Stomach smooth muscle (tissue), 2 donors: ENCODE measurements around the gene MTA1.

Experiments
- H3K27ac ChIP-seq: one replicate; pipeline ENCODE4 v1.7.0; 2013; ENCODE audit warnings: mild to moderate bottlenecking, low read length, inconsistent platforms
- H3K27me3 ChIP-seq, 2 donors: one replicate each; pipeline ENCODE4 v1.7.0; 2013; ENCODE audit warnings: low read length in 2 of 2; ENCODE audit not compliant: insufficient read depth in 2 of 2, control insufficient read depth in 1 of 2
- H3K36me3 ChIP-seq, 2 donors: one replicate each; pipeline ENCODE4 v1.7.0; 2013; ENCODE audit warnings: low read length in 2 of 2; ENCODE audit not compliant: control insufficient read depth in 2 of 2, insufficient read depth in 2 of 2
- H3K4me1 ChIP-seq: one replicate; pipeline ENCODE4 v1.7.0; 2013; ENCODE audit warnings: low read length; ENCODE audit not compliant: control insufficient read depth, insufficient read depth
- H3K4me3 ChIP-seq, 2 donors: one replicate each; pipeline ENCODE4 v1.7.0; 2013; ENCODE audit warnings: low read length in 2 of 2
- H3K9ac ChIP-seq, 2 donors: one replicate each; pipeline ENCODE4 v1.7.0; 2013; ENCODE audit warnings: low read length in 2 of 2, mild to moderate bottlenecking in 1 of 2
- H3K9me3 ChIP-seq, 2 donors: one replicate each; pipeline ENCODE4 v1.7.0; 2013; ENCODE audit warnings: low read length in 2 of 2; ENCODE audit not compliant: control insufficient read depth in 2 of 2
- donor health status: healthy.
- donor health status: Pancreatic carcinoma.

Gene MTA1

DNA sequence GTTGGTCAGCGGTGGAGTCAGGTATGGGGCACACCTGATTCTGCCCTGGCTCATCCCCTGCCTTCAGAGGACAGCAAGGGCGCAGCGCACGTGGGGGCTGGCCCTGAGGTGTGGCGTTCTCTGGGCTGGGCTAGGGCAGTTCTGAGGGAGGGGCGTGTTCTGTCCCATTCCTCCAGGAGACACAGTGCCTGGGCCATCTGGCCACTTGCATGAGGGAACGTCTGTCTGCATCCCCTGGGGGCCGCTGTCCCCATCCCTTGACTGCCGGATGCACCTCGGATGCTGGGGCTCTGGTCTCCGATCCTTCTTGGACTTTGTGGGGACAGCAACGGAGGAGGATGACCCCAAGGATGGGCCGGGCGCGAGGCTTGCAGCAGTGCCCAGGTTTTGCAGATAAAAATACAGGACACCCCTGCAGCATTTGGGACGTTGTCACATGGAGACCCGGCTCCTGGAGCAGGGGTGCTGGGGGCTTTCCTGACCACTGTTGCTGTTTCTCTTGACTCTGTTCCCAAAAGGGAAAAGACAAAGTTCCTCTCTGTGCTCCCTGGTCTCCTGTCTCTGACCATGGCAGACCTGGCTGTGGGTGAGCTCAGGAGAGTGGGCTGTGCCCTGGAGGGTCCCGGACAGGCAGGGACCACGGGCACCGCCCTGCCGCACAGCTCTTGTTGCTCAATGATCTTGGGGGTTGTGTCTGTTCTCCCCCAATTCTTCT is 6.9 kb downstream of the MTA1 start:
- peaks cover 4 to 8% of the 10 kb centered on the region in 2 donors for H3K36me3 ChIP-seq
- peaks cover 0 to 9% of the 10 kb centered on the region in 2 donors for H3K9me3 ChIP-seq
- no peak overlapping the region for H3K9ac ChIP-seq
- H3K4me3 ChIP-seq, result no peak overlapping the region
- no peaks in the 10 kb centered on the region for H3K27me3 ChIP-seq
- H3K27ac ChIP-seq, result no peak overlapping the region
- H3K4me1 ChIP-seq, result peaks cover 13% of the 10 kb centered on the region

DNA sequence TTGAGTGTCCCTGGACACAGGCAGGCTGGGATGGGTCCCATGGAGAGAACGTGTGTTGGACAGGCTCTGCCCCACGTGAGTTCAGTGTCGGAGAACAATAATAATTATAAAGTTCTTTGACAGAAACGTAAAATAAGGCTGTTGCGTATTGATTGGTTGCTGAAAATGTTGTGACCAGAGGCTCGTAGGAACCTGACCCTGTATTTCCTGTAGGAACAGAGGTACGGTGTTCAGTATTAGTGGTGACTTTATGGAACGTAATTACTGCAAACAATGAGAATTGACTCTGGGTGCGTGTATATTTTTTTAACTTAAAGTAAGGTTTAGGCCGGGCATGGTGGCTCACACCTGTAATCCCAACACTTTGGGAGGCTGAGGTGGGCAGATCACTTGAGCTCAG is 7.8 kb downstream of the MTA1 start:
- no peaks in the 10 kb centered on the region for H3K27me3 ChIP-seq
- H3K4me1 ChIP-seq, result peaks cover 5% of the 10 kb centered on the region
- H3K9me3 ChIP-seq, result peaks cover 0 to 9% of the 10 kb centered on the region in 2 donors
- no peak overlapping the region for H3K4me3 ChIP-seq
- H3K36me3 ChIP-seq, result peaks cover 4 to 8% of the 10 kb centered on the region in 2 donors
- H3K27ac ChIP-seq, result no peak overlapping the region
- H3K9ac ChIP-seq, result no peak overlapping the region

DNA sequence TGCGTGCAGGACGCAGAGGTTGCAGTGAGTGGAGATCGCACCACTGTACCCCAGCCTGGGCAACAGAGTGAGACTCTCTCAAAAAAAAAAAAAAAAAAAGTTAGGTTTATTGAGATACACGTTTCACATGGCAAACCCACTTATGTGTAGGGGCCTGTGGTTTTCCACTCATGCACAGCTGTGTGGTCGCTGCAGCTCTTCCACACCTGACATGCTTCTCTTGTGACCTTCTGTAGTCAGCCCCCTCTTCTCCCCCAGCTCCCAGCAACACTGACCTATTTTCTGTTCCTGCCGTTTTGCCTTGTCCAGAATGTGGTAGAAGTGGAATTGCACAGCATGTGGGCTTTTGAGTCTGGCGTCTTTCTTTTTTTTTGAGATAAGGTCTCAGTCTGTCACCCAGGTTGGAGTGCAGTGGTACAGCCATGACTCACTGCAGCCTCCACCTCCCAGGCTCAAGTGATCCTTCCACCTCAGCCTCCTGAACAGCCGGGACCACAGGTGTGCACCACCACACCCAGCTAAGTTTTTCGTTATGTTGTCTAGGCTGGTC is 8.4 kb downstream of the MTA1 start:
- peaks cover 0 to 9% of the 10 kb centered on the region in 2 donors for H3K9me3 ChIP-seq
- no peak overlapping the region for H3K27ac ChIP-seq
- peaks cover 4 to 8% of the 10 kb centered on the region in 2 donors for H3K36me3 ChIP-seq
- H3K4me3 ChIP-seq, result no peak overlapping the region
- no peak overlapping the region for H3K9ac ChIP-seq
- H3K4me1 ChIP-seq, result no peaks in the 10 kb centered on the region
- H3K27me3 ChIP-seq, result no peaks in the 10 kb centered on the region

DNA sequence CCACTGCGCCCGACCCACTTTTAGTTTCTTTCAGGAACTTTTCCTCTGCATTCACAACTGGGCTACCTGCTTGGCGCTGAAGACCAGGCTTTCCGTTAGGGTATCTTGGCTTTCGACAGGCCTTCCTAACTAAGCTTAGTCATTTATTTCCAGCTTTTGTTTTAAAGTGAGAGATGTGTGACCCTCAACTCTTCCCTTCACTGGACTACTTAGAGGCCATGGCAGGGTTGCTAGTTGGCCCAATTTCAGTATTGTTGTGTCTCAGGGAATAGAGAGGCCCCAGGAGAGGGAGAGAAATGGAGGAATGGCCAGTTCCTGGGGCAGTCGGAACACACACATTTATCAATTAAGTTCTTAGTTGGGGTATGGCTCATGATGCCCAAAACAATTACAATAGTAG is 10.4 kb downstream of the MTA1 start:
- no peaks in the 10 kb centered on the region for H3K27me3 ChIP-seq
- no peaks in the 10 kb centered on the region for H3K4me1 ChIP-seq
- peaks cover 0 to 9% of the 10 kb centered on the region in 2 donors for H3K9me3 ChIP-seq
- no peak overlapping the region for H3K4me3 ChIP-seq
- H3K27ac ChIP-seq, result no peak overlapping the region
- H3K36me3 ChIP-seq, result peaks cover 4 to 8% of the 10 kb centered on the region in 2 donors
- H3K9ac ChIP-seq, result no peak overlapping the region

DNA sequence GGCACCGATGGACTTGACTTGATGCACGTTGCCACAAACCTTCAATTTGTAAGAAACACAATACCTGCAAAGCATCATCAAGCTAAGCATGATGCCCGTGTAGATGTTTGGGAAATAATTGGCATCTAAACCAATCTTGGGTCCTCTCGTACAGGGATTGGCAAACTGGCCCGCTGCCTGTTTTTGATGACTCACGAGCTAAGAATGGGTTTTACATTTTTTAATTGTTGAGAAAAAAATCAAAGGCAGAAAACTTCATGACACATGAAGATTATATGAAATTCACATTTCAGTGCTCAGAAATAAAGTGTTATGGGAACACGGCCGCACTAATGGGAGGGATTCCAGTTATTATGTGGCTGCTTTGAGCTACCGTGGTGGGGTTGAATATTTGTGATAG is 10.9 kb downstream of the MTA1 start:
- Histone ChIP-seq H3K4me1 (no peaks in the 10 kb centered on the region), H3K27ac (no peak overlapping the region), H3K27me3 (no peaks in the 10 kb centered on the region), H3K9ac (no peak overlapping the region), H3K9me3 (peaks cover 0 to 9% of the 10 kb centered on the region in 2 donors), H3K4me3 (no peak overlapping the region), H3K36me3 (peaks cover 4 to 8% of the 10 kb centered on the region in 2 donors)

DNA sequence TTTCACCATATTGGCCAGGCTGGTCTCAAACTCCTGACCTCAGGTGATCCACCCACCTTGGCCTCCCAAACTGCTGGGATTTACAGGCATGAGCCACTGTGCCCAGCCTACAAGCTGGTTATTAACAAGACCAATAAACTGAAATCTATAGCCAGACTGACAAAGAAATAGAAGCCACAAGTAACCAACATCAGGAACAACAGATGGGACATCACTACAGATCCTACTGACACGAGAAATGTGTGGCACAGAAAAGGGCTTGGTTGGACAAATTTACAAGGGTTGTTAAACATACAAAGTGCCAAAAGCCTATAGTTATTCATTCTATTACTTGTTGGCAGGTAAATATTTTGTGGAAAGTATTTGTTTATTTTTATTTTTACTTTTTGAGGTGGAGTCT is 11.6 kb downstream of the MTA1 start:
- Histone ChIP-seq H3K27ac (no peak overlapping the region), H3K4me1 (no peaks in the 10 kb centered on the region), H3K9ac (no peak overlapping the region)

DNA sequence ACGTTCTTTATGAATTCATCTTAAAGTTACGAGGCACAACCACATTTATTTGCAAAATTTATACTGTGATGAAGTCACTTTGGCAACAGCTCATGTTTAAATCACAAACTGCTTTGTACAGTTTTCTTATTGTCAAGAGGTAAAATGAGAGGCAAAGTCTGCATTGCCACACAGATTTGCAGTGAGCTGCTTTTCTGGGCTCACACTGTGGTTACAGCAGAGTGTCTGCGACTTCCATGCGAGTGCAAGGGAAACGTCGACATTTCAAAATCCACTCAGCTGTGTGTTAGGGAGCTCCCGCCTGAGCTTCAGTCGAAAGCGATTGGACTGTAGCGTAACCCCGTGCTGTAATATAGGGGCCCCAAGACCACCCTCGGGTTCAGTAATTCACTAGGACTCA is 13.0 kb downstream of the MTA1 start:
- H3K27me3 ChIP-seq, result no peaks in the 10 kb centered on the region
- no peak overlapping the region for H3K27ac ChIP-seq
- peaks cover 4% of the 10 kb centered on the region for H3K4me1 ChIP-seq
- H3K4me3 ChIP-seq, result no peak overlapping the region
- H3K36me3 ChIP-seq, result peaks cover 3 to 4% of the 10 kb centered on the region in 2 donors
- no peak overlapping the region for H3K9ac ChIP-seq
- peaks cover 0 to 4% of the 10 kb centered on the region in 2 donors for H3K9me3 ChIP-seq

More for the DNA sequence above, 11.6 kb downstream of the MTA1 start:
- H3K27me3 ChIP-seq, result no peaks in the 10 kb centered on the region
- H3K36me3 ChIP-seq, result peaks cover 4 to 8% of the 10 kb centered on the region in 2 donors
- no peak overlapping the region for H3K4me3 ChIP-seq
- peaks cover 0 to 9% of the 10 kb centered on the region in 2 donors for H3K9me3 ChIP-seq

DNA sequence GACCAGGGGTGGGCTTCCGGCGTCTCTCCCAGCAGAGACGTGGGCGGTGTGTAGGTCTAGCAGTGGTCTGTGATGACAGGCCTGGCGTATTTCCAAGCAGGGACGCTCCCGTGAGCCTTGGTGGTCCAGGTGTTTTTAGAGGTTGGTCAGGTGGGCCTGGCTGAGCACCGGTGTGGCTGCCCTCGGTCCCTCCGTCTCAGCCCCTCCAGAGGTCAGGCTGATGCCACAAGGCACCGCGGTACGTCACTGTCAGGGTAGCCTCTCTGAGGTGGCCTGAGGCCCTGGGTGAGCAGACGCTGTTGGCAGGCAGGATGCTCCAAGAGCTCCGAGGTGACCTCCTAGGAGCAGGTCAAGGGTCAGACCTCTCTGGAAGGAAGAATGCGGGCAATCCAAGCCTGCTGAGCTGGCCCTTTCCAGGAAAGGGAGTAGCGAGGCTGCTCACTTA is 13.6 kb downstream of the MTA1 start:
- Histone ChIP-seq H3K27me3 (no peaks in the 10 kb centered on the region), H3K4me3 (no peak overlapping the region), H3K4me1 (peaks cover 5% of the 10 kb centered on the region), H3K27ac (no peak overlapping the region), H3K36me3 (peaks cover 3 to 4% of the 10 kb centered on the region in 2 donors), H3K9me3 (peaks cover 0 to 4% of the 10 kb centered on the region in 2 donors), H3K9ac (no peak overlapping the region)

DNA sequence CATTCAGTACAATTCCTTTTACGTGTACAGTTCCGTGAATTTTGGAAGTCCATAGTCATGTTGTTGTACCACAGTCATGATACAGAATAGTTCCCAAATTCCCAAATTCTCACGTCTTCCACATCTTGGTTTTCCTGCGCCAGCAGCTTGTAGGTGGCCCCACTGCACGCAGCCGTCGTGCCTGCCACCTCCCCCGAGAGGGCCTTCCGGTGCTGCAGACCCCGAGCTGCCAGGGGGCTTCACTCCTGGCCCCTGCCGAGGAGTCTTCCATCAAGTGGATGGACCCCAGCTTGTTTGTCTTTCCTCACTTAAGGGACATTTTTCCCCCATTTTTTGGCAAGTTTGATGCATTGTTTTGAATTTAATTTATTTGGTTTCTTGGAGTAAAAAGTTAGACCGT is 16.8 kb downstream of the MTA1 start:
- no peak overlapping the region for H3K9ac ChIP-seq
- no peak overlapping the region for H3K27ac ChIP-seq
- H3K4me1 ChIP-seq, result peaks cover 5% of the 10 kb centered on the region
- no peak overlapping the region for H3K4me3 ChIP-seq
- H3K9me3 ChIP-seq, result no peaks in the 10 kb centered on the region
- no peaks in the 10 kb centered on the region for H3K27me3 ChIP-seq
- H3K36me3 ChIP-seq, result peaks cover 0 to 5% of the 10 kb centered on the region in 2 donors

DNA sequence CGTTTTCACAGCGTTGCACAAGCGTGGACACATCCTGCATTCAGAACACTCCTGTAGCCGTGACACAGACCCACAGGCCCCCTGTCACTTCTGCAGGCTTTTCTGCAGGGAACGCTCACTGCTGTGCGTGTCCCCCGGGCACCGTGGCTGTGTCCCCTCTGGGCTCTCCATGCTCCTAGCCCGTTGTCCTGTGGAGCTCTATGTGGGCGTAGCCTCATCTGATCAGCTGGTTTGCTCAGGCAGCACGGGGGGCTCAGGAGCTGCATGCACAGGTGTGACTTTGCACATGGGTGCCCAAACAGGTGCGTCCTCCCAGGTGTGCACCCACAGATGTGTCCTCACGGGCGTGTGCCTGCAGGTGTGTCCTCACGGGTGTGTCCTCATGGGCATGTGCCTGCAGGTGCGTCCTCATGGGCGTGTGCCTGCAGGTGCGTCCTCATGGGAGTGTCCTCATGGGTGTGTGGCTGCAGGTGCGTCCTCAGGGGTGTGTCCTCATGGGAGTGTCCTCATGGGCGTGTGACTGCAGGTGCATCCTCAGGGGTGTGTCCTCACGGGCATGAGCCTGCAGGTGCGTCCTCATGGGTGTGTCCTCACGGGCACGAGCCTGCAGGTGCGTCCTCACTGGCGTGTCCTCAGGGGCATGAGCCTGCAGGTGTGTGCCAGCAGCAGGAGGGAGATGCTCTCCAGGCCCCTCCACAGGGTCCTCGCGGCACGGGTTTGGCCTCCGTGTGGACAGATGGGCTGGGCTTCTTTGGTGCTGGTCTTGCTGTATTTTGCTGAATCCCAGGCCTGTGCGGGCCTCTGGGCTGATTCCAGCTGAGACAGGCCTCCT is 17.5 kb downstream of the MTA1 start:
- Histone ChIP-seq H3K4me3 (no peak overlapping the region), H3K4me1 (peaks cover 5% of the 10 kb centered on the region), H3K9me3 (no peaks in the 10 kb centered on the region), H3K36me3 (peaks cover 0 to 5% of the 10 kb centered on the region in 2 donors), H3K27ac (no peak overlapping the region), H3K27me3 (no peaks in the 10 kb centered on the region), H3K9ac (no peak overlapping the region)
